Measurements from ENCODE around the gene CERS1.

Gene CERS1

DNA sequence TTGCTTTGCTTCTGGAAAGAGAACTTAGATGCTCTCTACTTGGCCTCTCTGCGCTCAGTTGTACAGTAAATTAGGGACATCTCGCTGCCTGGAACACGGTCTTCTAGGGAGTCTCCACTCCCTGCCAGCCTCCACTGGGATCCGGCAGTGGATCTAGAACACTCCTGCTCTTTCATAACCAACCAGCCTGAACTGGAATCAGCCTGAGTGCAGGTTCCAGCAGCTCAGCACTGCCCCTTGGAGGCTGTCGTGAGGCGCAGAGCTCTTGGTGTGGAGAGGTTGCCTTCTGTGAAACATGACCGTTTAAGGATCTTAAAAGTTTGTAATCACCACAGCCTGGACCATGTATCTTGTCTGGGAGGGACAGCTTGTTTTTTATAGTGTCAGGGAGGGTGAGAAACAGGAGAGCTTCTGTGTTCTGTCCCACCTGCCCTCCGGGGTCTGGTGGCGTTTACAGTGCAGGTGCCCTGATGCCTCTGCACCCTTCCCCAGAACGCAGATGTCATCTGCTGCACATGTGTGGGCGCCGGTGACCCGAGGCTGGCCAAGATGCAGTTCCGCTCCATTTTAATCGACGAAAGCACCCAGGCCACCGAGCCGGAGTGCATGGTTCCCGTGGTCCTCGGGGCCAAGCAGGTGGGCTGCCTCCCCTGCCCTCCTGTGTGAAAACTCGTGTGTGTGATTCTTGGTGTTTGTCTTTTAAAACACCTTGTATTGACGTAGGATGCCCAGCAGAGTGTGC lies 39.4 kb downstream of the CERS1 start:
- DNase-seq (ENCODE audit: low read depth) = peak; percentile 56

GRCh38 chr19:18855647-18856384 lies 40.1 kb downstream of the CERS1 start:
- DNase-seq (ENCODE audit: low read depth) = no peak

- no peak for DNase-seq (ENCODE audit: low read depth)
Observed at GRCh38 chr19:18854982-18855381, 41.0 kb downstream of the CERS1 start.

- DNase-seq (ENCODE audit: low read depth) = no peak
Observed at GRCh38 chr19:18853755-18854427, 42.1 kb downstream of the CERS1 start.

- DNase-seq (ENCODE audit: low read depth) = no peak
Observed at GRCh38 chr19:18852648-18853047, 43.3 kb downstream of the CERS1 start.

DNA sequence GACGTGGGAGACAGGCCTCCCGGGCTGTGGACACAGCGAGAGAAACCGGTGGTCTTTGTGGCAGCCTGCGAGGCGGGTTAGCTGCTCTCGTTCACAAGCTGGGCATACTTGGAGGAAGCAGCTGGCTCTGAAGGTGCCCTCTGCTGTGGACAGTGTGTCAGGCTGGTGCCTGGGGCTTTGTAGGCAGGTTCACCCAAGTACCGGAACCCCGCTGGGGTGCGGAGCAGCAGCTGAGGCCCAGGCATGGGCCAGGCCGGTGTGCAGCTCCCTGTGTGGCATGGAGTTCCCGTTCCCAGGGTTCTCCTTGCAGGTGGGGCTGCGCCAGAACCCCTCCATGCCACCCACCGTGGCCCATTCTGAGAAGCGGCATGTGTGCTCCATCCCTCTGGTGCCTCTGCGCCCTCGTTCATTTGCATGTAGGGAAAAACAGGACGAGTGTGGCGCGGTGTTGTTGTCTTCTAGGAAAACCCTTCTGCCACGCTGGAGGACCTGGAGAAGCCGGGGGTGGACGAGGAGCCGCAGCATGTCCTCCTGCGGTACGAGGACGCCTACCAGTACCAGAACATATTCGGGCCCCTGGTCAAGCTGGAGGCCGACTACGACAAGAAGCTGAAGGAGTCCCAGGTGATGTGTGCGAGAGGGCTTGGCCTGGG lies 44.2 kb downstream of the CERS1 start:
- DNase-seq (ENCODE audit: low read depth) = no peak

DNA sequence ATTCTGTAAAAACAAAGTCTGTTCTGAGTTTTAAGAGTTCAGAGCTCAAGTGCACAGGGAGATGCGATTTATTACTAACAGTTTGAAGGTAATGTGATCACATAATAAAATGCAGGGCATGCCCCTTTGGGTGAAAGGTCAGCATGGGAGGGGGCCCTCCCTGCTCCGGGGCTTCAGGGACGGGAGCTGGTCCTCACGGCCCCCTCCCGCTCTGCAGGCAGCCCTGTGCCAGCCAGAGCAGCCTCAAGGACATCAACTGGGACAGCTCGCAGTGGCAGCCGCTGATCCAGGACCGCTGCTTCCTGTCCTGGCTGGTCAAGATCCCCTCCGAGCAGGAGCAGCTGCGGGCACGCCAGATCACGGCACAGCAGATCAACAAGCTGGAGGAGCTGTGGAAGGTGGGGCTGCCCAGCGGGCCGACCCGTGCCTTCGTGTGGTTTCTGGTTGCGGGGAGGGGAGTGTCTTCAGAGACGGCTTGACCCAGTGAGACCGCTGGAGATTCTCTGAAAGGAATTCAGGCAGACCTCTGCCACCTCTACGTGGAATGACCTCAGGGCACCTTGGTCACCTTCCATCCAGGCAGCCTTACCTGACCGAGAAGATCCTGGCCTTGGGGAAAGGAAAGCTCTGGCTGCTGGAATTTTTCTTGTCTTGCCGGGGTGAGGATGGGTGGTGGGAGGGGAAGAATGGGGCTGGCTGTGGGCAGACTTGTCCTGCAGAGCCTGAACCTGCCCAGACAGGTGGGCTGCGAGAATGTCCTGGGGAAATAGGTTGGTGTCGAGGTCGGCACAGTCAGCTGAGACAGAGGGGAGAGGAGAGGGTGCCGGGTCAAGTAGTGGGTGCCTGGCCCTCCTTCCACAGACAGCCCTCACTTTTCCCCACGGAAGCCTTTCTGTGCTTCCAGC lies 45.2 kb downstream of the CERS1 start:
- no peak for DNase-seq (ENCODE audit: low read depth)

DNA sequence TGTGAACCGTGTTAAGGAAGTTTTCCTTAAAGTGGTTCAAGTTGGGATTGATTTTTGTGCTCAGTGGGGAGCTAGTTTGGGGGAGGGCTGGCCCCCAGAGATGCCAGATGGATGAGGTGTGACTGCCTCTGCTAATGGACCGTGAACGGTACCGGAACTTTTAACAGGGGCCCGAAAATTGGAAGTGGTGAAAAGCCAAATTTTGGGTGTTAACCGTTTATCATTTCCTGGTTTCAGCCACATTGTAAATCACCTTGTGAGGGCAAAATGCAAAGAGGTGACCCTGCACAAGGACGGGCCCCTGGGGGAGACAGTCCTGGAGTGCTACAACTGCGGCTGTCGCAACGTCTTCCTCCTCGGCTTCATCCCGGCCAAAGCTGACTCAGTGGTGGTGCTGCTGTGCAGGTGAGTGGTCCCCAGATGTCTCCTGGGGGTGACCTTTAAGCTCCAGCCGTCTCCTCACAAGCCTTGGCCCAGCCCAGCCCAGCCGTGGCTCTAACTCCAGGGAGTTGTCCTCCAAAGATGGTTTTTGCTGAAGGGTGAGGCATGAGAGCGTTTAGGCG lies 46.0 kb downstream of the CERS1 start:
- DNase-seq (ENCODE audit: low read depth) = no peak

DNA sequence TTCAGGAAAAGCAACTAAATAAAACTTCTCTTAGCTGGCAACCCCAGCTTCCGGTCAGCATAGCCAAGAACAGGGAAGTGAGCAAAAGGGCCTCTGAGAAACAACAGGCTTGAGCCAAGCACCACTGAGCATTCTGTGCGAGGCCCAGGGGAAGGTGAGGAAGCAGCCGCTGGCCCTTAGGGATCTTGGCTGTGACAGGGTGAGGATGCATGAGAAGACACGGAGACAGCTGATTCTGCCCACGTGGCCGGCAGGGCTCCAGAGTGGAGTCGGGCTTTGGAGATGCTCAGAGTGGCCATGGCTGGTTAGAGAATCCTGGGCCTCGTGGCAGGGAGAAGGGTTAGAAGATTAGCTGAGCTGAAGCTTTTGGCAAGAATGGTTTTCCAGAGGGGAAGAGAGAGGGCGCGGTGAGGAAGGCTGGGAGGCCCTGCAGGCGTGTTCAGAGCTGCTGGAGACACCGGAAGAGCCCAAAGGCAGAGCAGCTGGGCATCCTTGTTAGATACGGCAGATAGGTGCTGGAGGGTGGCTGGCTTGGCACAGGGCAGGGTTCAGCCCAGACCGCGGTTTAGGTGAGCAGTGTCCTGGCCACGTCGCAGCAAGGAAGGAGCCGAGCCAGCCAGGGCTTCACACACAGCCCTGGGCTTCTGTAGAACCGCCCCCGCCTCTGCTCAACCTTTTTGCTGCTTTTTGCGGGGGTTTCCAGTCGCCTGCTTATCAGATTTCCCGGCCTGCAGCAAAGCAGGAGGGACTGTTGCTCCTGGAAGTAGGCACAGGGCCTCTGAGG lies 46.9 kb downstream of the CERS1 start:
- DNase-seq (ENCODE audit: low read depth) = no peak

- DNase-seq (ENCODE audit: low read depth) = peak; percentile 73
Observed at GRCh38 chr19:18847549-18848463, 48.2 kb downstream of the CERS1 start.

DNA sequence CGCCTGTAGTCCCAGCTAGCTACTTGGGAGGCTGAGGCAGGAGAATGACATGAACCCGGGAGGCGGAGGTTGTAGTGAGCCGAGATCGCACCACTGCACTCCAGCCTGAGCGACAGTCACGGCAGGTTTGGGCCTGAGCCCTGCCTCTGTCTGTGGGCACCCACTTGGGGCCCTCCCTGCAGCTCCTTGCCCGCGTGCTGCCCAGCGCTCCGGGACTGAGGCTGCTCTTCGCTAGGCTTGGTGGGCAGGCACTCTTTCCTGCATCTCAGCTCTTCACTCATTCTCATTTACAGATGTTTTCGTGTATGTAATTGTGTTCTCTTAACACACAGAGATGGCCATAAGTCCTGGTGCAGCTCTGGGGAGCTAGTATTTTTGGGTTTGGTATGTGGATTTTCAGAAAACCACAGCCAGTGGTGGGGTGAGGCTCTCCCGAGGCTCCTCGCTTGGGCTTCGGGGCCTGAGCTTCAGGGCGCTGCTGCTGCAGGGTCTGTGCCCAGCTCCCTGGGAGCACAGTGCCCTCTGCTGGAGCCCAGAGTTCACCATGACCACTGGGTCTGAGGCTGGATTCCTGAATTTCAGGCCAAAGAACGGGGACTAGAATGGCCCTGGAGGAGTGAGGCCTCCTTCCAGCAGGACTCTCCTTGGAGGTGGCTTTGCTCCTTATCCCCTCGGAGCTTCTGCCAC lies 49.0 kb downstream of the CERS1 start:
- peak; percentile 78 for DNase-seq (ENCODE audit: low read depth)

GRCh38 chr19:18845961-18846360 lies 50.0 kb downstream of the CERS1 start:
- DNase-seq (ENCODE audit: low read depth) = no peak

DNA sequence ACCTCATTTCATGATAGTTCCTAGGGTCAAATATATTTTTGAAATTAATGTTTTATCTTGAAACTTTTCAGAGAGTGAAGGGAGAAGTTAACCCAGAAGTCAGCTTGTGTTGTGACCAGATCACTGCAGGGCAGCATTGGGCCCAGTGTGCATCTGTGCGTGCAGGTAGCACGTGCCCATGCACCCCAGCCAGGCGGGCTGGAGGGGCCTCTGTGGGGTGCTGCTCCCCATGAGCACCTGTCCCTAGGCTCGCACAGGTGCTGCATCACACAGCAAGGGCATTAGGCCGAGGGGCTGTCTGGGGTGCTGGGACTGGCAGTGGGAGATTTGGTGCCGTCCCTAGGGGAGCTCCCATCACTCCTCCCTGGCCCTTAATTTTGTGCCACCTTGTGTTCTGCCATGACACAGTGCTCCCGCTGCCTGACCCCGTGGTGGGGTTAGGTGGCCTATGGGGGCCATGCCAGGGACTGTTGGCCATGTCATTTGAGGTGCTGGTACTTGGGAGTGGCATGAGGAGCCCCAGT lies 51.1 kb downstream of the CERS1 start:
- no peak for DNase-seq (ENCODE audit: low read depth)

GRCh38 chr19:18843960-18844359 lies 52.0 kb downstream of the CERS1 start:
- DNase-seq (ENCODE audit: low read depth) = no peak

GRCh38 chr19:18842166-18842565 lies 53.8 kb downstream of the CERS1 start:
- no peak for DNase-seq (ENCODE audit: low read depth)

DNA sequence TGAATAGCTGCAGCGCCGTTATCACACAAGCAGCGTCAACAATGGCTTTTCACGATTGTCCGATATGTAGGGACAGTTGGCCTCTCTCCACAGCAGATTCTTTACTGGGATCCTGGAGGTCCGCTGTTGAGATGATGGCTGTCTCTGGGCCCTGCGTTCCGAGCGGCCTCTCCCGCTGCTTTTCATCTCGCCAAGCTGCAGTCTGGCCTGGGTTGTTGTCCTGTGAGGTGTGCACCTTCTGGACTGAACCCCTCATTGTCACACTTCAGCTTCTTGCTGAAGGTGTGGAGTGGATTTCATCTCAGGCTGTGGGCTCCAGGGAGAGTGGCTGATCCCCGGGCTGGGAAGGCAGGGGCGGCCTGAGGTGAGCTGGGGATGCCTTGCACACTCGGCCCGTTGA lies 54.6 kb downstream of the CERS1 start:
- no peak for DNase-seq (ENCODE audit: low read depth)

DNA sequence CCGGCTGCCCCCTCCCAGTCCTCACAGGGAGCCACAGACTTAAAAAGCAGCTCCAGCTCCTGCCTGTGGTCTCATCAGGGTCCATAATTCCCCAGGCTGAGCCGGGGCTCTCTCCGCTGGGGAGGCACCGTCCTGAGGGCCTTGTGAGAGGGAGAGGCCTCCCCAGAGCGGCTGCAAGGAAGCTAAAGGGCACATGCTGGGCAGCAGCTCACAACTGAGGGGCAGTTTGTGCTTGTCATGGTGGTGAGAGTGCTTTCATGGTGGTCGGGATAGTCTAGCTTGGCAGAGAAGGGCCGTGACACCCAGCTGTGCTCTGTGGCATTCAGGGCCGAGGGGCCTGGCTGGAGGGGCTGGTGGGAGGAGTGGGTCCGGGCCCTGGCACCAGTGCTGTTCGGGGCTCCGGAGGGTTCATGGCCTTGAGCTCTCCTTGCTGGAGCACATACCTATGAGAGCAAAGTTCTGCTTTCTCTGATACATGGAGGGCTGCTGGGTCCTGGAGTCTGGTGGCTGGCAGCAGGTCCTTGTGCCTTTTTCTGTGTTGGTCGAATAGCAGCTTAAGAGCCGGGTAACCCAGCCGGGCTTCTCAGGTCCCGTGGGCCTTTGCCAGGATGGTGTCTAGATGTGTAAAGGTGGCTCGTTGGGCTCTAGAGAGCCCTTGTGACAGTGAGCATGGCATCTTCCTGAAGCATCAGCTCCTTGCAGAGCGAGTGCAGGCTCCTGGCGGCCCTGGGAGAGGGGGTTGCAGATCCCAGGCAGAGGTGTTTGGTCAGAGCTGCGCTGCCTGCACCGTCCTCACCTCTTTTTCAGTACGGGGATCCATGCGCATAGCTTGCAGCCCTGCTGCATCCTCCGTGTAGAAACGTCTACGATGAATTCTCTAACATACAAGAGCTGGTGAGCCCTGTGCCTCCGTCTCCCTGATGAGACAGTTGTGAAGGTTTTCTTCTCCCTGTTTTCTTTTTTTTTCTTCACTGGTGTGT lies 55.4 kb downstream of the CERS1 start:
- DNase-seq (ENCODE audit: low read depth) = no peak

All from fibroblast of the conjunctiva (primary cell).